B cell (primary cell): ENCODE data around the gene VWA8. TPM values are rescaled to one million over a fixed set of nuclear protein-coding genes. Genes with fewer than 3 reads are reported as not detected.

Experiments used
- ATAC-seq: fragments of 200-7000 bp; cut with Tn5 transposase; one replicate; pipeline ENCODE4 v1.10.0; 2021; ENCODE audit warnings: low read depth, mild to moderate bottlenecking, moderate number of reproducible peaks, moderate library complexity
- CTCF ChIA-PET: fragments of 350-600 bp; sonication (Branson Sonifier 250); formaldehyde crosslinking; loops from one replicate; lab custom pipeline; 2021; ENCODE audit warnings: antibody characterized with exemption, inconsistent platforms; lab: Charles Lee
- POLR2A ChIA-PET: fragments of 350-600 bp; sonication (Branson Sonifier 250); formaldehyde crosslinking; loops from one replicate; lab custom pipeline; 2021; ENCODE audit warnings: antibody characterized with exemption; lab: Charles Lee
- DNase-seq: peaks from one replicate; pipeline ENCODE4 v3.0.0; 2013
- H2AFZ ChIP-seq: 2 replicates; pipeline ENCODE4 v1.6.1; 2012; ENCODE audit warnings: mild to moderate bottlenecking, low read depth, low read length; ENCODE audit not compliant: insufficient read depth, poor library complexity, severe bottlenecking
- H3K27ac ChIP-seq, 2 donors: 1 replicate in 1 of 2; 2 replicates in 1 of 2; pipeline ENCODE4 v1.5.1; 2012 to 2013; ENCODE audit warnings: low read length in 2 of 2, mild to moderate bottlenecking in 2 of 2, moderate library complexity in 1 of 2
- H3K27me3 ChIP-seq, 4 experiments: fragments of 200-600 bp in 1 of 4; sonication (generic) in 1 of 4; replicated peaks in 1 of 4; 1 replicate in 2 of 4; 2 replicates in 2 of 4; pipeline versions ENCODE4 v1.6.1 to v1.7.0; 2013 to 2016; ENCODE audit warnings: low read length in 3 of 4, mild to moderate bottlenecking in 2 of 4, mixed read lengths in 1 of 4, moderate library complexity in 1 of 4; ENCODE audit not compliant: insufficient read depth in 4 of 4, control insufficient read depth in 3 of 4; ENCODE audit errors: control extremely low read depth in 1 of 4
- H3K36me3 ChIP-seq, 2 experiments: replicated peaks in 1 of 2; 1 replicate in 1 of 2; 2 replicates in 1 of 2; pipeline versions ENCODE4 v1.6.1 to v1.7.1; 2013; ENCODE audit warnings: low read length in 1 of 2; ENCODE audit not compliant: insufficient read depth in 2 of 2, control insufficient read depth in 1 of 2; ENCODE audit errors: control extremely low read depth in 1 of 2, extremely low read depth in 1 of 2
- H3K4me1 ChIP-seq, 2 donors: fragments of 200-600 bp in 1 of 2; sonication (generic) in 1 of 2; 1 replicate in 1 of 2; 2 replicates in 1 of 2; pipeline versions ENCODE4 v1.5.1 to v1.6.1; 2013 to 2017; ENCODE audit warnings: low read length in 2 of 2; ENCODE audit not compliant: control insufficient read depth in 2 of 2, insufficient read depth in 2 of 2
- H3K4me2 ChIP-seq: replicated peaks from 2 replicates; pipeline ENCODE3; 2012; ENCODE audit warnings: mild to moderate bottlenecking, low read depth, low read length; ENCODE audit not compliant: poor library complexity, severe bottlenecking
- H3K4me3 ChIP-seq, 5 experiments: fragments of 200-600 bp in 1 of 5; sonication (generic) in 1 of 5; 1 replicate in 3 of 5; 2 replicates in 2 of 5; pipeline versions ENCODE4 v1.5.1 to v1.7.0; 2011 to 2016; ENCODE audit warnings: low read length in 4 of 5, mild to moderate bottlenecking in 4 of 5, low read depth in 2 of 5, control low read depth in 1 of 5, moderate library complexity in 1 of 5; ENCODE audit not compliant: insufficient read depth in 1 of 5; ENCODE audit errors: control extremely low read depth in 1 of 5, extremely low read depth in 1 of 5
- H3K79me2 ChIP-seq: fragments of 200-600 bp; sonication (generic); one replicate; pipeline ENCODE4 v1.6.0; 2016; ENCODE audit warnings: low read length; ENCODE audit not compliant: control insufficient read depth, insufficient read depth
- H3K9ac ChIP-seq: fragments of 200-600 bp; sonication (generic); 2 replicates; pipeline ENCODE4 v1.6.1; 2017; ENCODE audit warnings: mild to moderate bottlenecking, low read length, moderate library complexity
- H3K9me3 ChIP-seq, 3 donors: one replicate each; pipeline versions ENCODE4 v1.6.1 to v1.7.1; 2013; ENCODE audit warnings: low read length in 2 of 3; ENCODE audit not compliant: control insufficient read depth in 2 of 3, insufficient read depth in 1 of 3; ENCODE audit errors: control extremely low read depth in 1 of 3
- H4K20me1 ChIP-seq: 2 replicates; pipeline ENCODE4 v1.6.0; 2012; ENCODE audit warnings: mild to moderate bottlenecking, low read length; ENCODE audit not compliant: insufficient read depth, control insufficient read depth, poor library complexity, severe bottlenecking
- H3K27ac Mint-ChIP-seq: one replicate; pipeline ENCODE4 v1.8.0; 2021; ENCODE audit warnings: mixed read lengths
- H3K27me3 Mint-ChIP-seq: one replicate; pipeline ENCODE4 v1.8.0; 2021; ENCODE audit warnings: mixed read lengths
- H3K4me1 Mint-ChIP-seq: one replicate; pipeline ENCODE4 v1.8.0; 2021; ENCODE audit warnings: mixed read lengths
- H3K4me3 Mint-ChIP-seq: one replicate; pipeline ENCODE4 v1.8.0; 2021; ENCODE audit warnings: mixed read lengths
- H3K9me3 Mint-ChIP-seq: one replicate; pipeline ENCODE4 v1.8.0; 2022; ENCODE audit warnings: mixed read lengths; ENCODE audit not compliant: insufficient read depth
- CTCF ChIP-seq: fragments of 200-600 bp; IDR thresholded peaks from one replicate; pipeline ENCODE4 v1.8.0; 2022; ENCODE audit warnings: antibody characterized with exemption, mild to moderate bottlenecking
- EZH2 ChIP-seq: IDR thresholded peaks from 2 replicates; pipeline ENCODE4 v1.6.1; 2012; ENCODE audit warnings: borderline replicate concordance, low read depth, mild to moderate bottlenecking, moderate library complexity, low read length; ENCODE audit not compliant: insufficient read depth, poor library complexity, severe bottlenecking
- WGBS: methylation state at CpG from one replicate; pipeline ENCODE4 v1.1.5; 2013; ENCODE audit warnings: missing lambda C conversion rate; ENCODE audit not compliant: insufficient coverage; 5-methylcytosine and 5-hydroxymethylcytosine counted together
- intact Hi-C: fragments of 100-400 bp; cut with micrococcal nuclease; formaldehyde crosslinking; loops from one replicate; pipeline ENCODE4 v1.10.0; 2022
- polyA plus RNA-seq: library from polyadenylated mRNA; depleted of rRNA; stranded (reverse); fragments of >200 nt; gene quantifications from 2 replicates; pipeline ENCODE4 v1.2.3, GENCODE V29; 2012
- total RNA-seq, 2 donors: library from RNA; stranded (reverse); fragments of 120-200 nt in 1 of 2; gene quantifications; 1 replicate in 1 of 2; 2 replicates in 1 of 2; pipeline versions ENCODE4 v1.2.3 to v1.2.4, GENCODE V29; 2013 to 2022

VWA8 gene
- total and polyA plus RNA-seq, 2 donors (not counting 1 experiment from before 2014, with no cell fraction given), result 6.0 to 19.7 TPM

GRCh38 chr13:41774605-41775218 is 186.2 kb downstream of the VWA8 start:
- no peak for DNase-seq
- H3K9me3 ChIP-seq, result no peaks in the 10 kb centered on the region
- no peak overlapping the region for H3K4me2 ChIP-seq
- H4K20me1 ChIP-seq, result no peaks in the 10 kb centered on the region
- H2AFZ ChIP-seq, result no peak overlapping the region
- H3K9ac ChIP-seq, result no peak overlapping the region
- no peak overlapping the region for H3K27ac ChIP-seq
- Mint-ChIP-seq H3K27me3 (no peaks in the 10 kb centered on the region), H3K9me3 (no peaks in the 10 kb centered on the region), H3K27ac (no peak overlapping the region), H3K4me3 (no peak overlapping the region), H3K4me1 (no peaks in the 10 kb centered on the region)
- TF ChIP-seq EZH2 (no peak), CTCF (no peak)
- intact Hi-C loops, result no loop called here
- H3K4me1 ChIP-seq, result no peaks in the 10 kb centered on the region
- H3K27me3 ChIP-seq, result no peaks in the 10 kb centered on the region
- no peak overlapping the region for H3K4me3 ChIP-seq
- H3K36me3 ChIP-seq, result peaks cover 3 to 4% of the 10 kb centered on the region in 2 experiments
- no peak for ATAC-seq
- ChIA-PET CTCF (no interaction called here), POLR2A (no interaction called here)
- no peaks in the 10 kb centered on the region for H3K79me2 ChIP-seq

- H3K36me3 ChIP-seq, result no peaks in the 10 kb centered on the region
- no peak for DNase-seq
- Mint-ChIP-seq H3K9me3 (no peaks in the 10 kb centered on the region), H3K4me1 (no peaks in the 10 kb centered on the region), H3K4me3 (no peak overlapping the region), H3K27ac (no peak overlapping the region), H3K27me3 (no peaks in the 10 kb centered on the region)
- intact Hi-C loops, result no loop called here
- H3K4me3 ChIP-seq, result no peak overlapping the region
- H3K9ac ChIP-seq, result no peak overlapping the region
- no peak overlapping the region for H3K4me2 ChIP-seq
- H3K9me3 ChIP-seq, result no peaks in the 10 kb centered on the region
- no peak for ATAC-seq
- H3K4me1 ChIP-seq, result no peaks in the 10 kb centered on the region
- no peaks in the 10 kb centered on the region for H3K27me3 ChIP-seq
- WGBS, result no CpG with 5 or more reads among the region's 1 CpG
- ChIA-PET POLR2A (no interaction called here), CTCF (no interaction called here)
- no peak overlapping the region for H3K27ac ChIP-seq
- H2AFZ ChIP-seq, result no peak overlapping the region
- no peaks in the 10 kb centered on the region for H4K20me1 ChIP-seq
- TF ChIP-seq CTCF, result no peak
- H3K79me2 ChIP-seq, result no peaks in the 10 kb centered on the region
Measured at GRCh38 chr13:41767801-41768200, 193.1 kb downstream of the VWA8 start.
